ENCODE measurements around the gene SEMA4A.
"Not testable (repeated sequence)": the region's sequence is repeated elsewhere in the genome, so short reads cannot be mapped to it uniquely, and the experiment has no call there.

The SEMA4A gene

DNA sequence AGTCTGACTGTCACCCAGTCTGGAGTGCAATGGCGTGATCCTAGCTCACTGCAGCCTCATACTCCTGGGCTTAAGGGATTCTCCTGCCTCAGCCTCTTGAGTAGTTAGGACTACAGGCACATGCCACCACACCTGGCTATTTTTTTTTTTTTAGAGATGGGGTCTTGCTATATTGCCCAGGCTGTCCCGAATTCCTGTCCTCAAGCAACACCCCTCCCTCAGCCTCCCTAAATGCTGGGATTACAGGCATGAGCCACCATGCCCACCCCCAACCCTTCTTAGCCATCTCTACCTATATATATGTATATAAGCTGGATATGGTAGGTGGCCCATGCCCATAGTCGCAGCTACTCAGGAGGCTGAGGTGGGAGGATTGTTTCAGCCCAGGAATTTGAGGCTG lies 27.1 kb downstream of the SEMA4A start:
- no peaks in the 10 kb centered on the region for H3K4me1 ChIP-seq
- no peaks in the 10 kb centered on the region for H3K9me3 ChIP-seq
- DNase-seq = no peak
- no peak overlapping the region for H3K27ac ChIP-seq
- TF ChIP-seq, protein P1, sequence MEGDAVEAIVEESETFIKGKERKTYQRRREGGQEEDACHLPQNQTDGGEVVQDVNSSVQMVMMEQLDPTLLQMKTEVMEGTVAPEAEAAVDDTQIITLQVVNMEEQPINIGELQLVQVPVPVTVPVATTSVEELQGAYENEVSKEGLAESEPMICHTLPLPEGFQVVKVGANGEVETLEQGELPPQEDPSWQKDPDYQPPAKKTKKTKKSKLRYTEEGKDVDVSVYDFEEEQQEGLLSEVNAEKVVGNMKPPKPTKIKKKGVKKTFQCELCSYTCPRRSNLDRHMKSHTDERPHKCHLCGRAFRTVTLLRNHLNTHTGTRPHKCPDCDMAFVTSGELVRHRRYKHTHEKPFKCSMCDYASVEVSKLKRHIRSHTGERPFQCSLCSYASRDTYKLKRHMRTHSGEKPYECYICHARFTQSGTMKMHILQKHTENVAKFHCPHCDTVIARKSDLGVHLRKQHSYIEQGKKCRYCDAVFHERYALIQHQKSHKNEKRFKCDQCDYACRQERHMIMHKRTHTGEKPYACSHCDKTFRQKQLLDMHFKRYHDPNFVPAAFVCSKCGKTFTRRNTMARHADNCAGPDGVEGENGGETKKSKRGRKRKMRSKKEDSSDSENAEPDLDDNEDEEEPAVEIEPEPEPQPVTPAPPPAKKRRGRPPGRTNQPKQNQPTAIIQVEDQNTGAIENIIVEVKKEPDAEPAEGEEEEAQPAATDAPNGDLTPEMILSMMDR (IDR thresholded peaks at IDR 0.05) = no peak
- H3K4me3 ChIP-seq = no peak overlapping the region
- no peaks in the 10 kb centered on the region for H3K27me3 ChIP-seq
- intact Hi-C loops (cut with DNase I; ENCODE audit: low total_unique reads) = no loop called here
- peaks cover 0 to 18% (median 0%) of the 10 kb centered on the region in 3 donors for H3K36me3 ChIP-seq

DNA sequence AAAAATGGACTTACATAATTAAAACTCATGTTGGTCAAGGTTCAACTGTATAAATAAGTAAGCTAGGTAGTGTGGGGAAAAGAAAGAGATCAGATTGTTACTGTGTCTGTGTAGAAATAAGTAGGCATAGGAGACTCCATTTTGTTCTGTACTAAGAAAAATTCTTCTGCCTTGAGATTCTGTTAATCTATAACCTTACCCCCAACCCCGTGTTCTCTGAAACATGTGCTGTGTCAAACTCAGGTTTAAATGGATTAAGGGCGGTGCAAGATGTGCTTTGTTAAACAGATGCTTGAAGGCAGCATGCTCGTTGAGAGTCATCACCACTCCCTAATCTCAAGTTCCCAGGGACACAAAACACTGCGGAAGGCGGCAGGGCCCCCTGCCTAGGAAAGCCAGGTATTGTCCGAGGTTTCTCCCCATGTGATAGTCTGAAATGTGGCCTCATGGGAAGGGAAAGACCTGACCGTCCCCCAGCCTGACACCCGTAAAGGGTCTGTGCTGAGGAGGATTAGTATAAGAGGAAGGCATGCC lies 28.1 kb downstream of the SEMA4A start:
- H3K27me3 ChIP-seq; H3K4me3 ChIP-seq; intact Hi-C loops (cut with DNase I; ENCODE audit: low total_unique reads); H3K9me3 ChIP-seq; DNase-seq; H3K27ac ChIP-seq; H3K4me1 ChIP-seq: not testable (repeated sequence)
- peaks cover 0 to 11% (median 0%) of the 10 kb centered on the region in 3 donors for H3K36me3 ChIP-seq

DNA sequence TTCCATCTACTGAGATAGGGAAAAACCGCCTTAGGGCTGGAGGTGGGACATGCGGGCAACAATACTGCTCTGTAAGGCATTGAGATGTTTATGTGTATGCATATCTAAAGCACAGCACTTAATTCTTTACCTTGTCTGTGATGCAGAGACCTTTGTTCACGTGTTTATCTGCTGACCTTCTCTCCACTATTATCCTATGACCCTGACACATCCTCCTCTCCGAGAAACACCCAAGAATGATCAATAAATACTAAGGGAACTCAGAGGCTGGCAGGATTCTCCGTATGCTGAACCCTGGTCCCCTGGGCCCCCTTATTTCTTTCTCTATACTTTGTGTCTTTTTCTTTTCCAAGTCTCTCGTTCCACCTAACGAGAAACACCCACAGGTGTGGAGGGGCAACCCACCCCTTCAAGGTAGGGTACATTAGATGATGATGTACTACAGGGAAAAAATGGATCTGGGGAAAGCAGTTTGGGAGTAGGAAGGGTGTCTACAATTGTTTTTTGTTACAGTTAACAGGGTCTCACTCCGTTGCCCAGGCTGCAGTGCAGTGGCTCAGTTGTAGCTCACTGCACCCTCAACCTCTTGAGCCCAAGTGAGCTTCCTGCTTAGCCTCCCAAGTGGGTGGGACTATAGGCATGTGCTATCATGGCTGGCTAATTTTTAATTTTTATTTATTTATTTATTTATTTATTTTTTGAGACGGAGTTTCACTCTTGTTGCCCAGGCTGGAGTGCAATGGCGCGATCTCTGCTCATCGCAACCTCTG lies 28.8 kb downstream of the SEMA4A start:
- H3K27ac ChIP-seq; H3K9me3 ChIP-seq; H3K36me3 ChIP-seq; H3K27me3 ChIP-seq; DNase-seq; intact Hi-C loops (cut with DNase I; ENCODE audit: low total_unique reads); H3K4me3 ChIP-seq; H3K4me1 ChIP-seq: not testable (repeated sequence)

DNA sequence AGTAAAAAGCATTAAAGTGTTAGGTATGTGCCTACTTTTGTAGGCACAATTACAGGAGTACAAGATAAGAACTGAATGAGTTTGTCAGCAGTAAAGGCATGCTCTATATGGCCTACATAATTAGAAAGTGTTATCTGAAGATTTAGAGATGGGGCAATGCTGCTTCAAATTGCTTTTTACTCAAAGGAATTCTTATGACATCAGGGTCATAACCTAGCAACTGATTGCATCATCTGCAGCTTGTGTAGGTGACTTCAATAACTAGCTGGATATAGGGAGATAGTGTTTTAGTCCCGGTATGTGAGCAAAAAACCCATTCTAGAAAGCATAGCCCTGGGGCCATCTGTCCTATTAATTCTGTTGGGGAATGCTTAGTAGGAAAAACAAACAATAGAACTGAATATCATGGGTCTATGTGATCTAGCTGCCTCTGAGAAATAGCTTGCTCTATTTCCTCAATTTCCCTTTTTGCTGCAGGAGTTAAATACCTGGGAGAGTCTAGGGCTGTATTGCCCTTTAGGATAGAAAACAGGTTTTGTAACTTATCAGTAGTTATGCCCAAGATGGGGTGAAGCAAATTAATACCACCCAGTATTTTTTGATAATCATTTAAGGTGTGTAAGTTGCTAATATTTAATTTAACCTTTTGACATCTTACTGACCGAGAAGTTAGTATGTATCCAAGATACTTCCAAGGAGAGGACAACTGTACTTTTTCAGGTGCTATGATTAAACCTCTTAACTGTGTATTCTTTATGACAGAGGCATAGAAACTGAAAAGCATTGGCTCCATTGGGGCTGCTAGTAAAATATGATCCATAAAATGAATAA lies 33.2 kb downstream of the SEMA4A start:
- H3K9me3 ChIP-seq; H3K36me3 ChIP-seq; H3K4me3 ChIP-seq; H3K27ac ChIP-seq; H3K4me1 ChIP-seq; DNase-seq; H3K27me3 ChIP-seq; intact Hi-C loops (cut with DNase I; ENCODE audit: low total_unique reads): not testable (repeated sequence)

DNA sequence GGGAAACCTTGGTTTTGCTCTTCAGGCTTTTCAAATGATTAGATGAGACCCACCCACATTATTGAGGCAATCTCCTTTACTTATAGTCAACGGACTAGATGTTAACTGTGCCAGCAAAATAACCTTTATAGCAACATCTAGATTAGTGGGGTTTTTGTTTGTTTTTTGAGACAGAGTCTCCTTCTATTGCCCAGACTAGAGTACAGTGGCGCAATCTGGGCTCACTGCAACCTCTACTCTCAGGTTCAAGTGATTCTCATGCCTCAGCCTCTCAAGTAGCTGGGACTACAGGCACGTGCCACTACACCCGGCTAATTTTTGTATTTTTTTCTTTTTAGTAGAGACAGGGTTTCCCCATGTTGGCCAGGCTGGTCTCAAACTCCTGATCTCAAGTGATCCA lies 36.9 kb downstream of the SEMA4A start:
- H3K9me3 ChIP-seq; H3K27me3 ChIP-seq; DNase-seq; H3K27ac ChIP-seq; intact Hi-C loops (cut with DNase I; ENCODE audit: low total_unique reads); H3K36me3 ChIP-seq; H3K4me3 ChIP-seq: not testable (repeated sequence)
- peaks cover 0 to 16% (median 9%) of the 10 kb centered on the region in 4 donors for H3K4me1 ChIP-seq

DNA sequence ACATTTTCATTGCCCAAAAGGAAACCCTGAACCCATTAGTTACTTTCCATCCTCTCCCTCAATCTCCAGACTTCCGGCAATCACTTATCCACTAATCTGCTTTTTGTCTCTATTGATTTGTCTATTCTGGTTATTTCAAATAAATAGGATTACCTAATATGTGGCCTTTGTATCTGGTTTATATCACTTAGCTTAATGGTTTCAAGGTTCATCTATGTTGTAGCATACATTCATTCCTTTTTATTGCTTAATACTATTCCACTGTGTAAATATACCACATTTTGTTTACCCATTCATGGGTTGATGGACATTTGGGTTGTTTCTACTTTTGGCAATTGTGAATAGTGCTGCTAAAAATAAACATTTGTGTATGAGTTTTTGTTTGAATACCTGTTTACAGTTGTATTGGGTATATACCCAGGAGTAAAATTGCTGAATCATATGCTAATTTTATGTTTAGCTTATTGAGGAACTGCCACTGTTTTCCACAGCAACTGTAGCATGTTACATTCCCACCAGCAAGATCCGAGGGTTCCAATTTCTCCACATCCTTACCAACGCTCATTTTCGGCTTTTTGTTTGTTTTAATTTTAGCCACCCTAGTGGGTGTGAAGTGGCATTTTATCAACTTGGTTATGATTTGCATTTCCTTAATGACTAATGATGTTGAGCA lies 38.0 kb downstream of the SEMA4A start:
- H3K27ac ChIP-seq = no peak overlapping the region
- no peaks in the 10 kb centered on the region for H3K9me3 ChIP-seq
- TF ChIP-seq, protein P1 (IDR thresholded peaks at IDR 0.05) = no peak
- peaks cover 0 to 11% (median 6%) of the 10 kb centered on the region in 3 donors for H3K36me3 ChIP-seq
- intact Hi-C loops (cut with DNase I; ENCODE audit: low total_unique reads) = no loop called here
- peaks cover 0 to 24% (median 13%) of the 10 kb centered on the region in 4 donors for H3K4me1 ChIP-seq
- no peak for DNase-seq
- H3K4me3 ChIP-seq = no peak overlapping the region
- H3K27me3 ChIP-seq = no peaks in the 10 kb centered on the region

DNA sequence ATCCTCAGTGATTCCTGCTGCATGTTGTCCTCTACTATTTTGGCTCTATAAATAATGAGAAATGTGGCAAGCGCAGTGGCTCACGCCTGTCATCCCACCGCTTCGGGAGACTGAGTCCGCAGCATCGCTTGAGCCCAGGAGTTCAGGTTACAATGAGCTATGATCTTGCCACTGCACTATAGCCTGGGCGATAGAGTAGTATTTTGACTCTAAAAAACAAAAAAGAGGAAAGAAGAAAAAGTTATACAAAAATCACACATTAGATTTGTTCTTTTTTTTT lies 39.8 kb downstream of the SEMA4A start:
- H3K27ac ChIP-seq = peak overlapping the region; percentile 71 to 76
- TF ChIP-seq, protein P1 (IDR thresholded peaks at IDR 0.05) = no peak
- intact Hi-C loops (cut with DNase I; ENCODE audit: low total_unique reads) = no loop called here

More for the DNA sequence above, 39.8 kb downstream of the SEMA4A start:
- Histone ChIP-seq H3K9me3 (no peaks in the 10 kb centered on the region), H3K4me1 (peaks cover 0 to 32% (median 15%) of the 10 kb centered on the region in 4 donors), H3K4me3 (peak overlapping the region; percentile 70 to 83), H3K36me3 (peaks cover 0 to 13% (median 8%) of the 10 kb centered on the region in 3 donors), H3K27me3 (no peaks in the 10 kb centered on the region)
- DNase-seq = no peak

Measured in tibial artery (tissue), 4 donors.